HepG2 (cell line): Measurements from ENCODE around the gene CYP27B1. TPM values are rescaled to one million over a fixed set of nuclear protein-coding genes. Genes with fewer than 3 reads are reported as not detected.

ENCODE experiments used
- ATF3 ChIP-seq: sonication (generic); formaldehyde crosslinking; IDR thresholded peaks from 2 replicates; pipeline ENCODE4 v1.4.0; 2020; ENCODE audit warnings: missing genetic modification reagents
- ATF5 ChIP-seq: sonication (generic); formaldehyde crosslinking; IDR thresholded peaks from 2 replicates; pipeline ENCODE4 v1.4.0; 2020; ENCODE audit warnings: mild to moderate bottlenecking, low read depth, missing genetic modification reagents
- CREB3 ChIP-seq: sonication (generic); formaldehyde crosslinking; IDR thresholded peaks from 2 replicates; pipeline ENCODE4 v1.5.0; 2020; ENCODE audit warnings: missing genetic modification reagents
- E2F1 ChIP-seq: sonication (generic); formaldehyde crosslinking; IDR thresholded peaks from 2 replicates; pipeline ENCODE4 v1.5.0; 2020; ENCODE audit warnings: missing genetic modification reagents
- GATA4 ChIP-seq: sonication (generic); IDR thresholded peaks from 2 replicates; pipeline ENCODE4 v1.6.1; 2016; ENCODE audit warnings: antibody characterized with exemption, low read depth, borderline replicate concordance
- HNF1B ChIP-seq: sonication (generic); formaldehyde crosslinking; IDR thresholded peaks from 2 replicates; pipeline ENCODE4 v1.5.1; 2020; ENCODE audit warnings: mild to moderate bottlenecking, moderate library complexity, missing genetic modification reagents
- KAT7 ChIP-seq: IDR thresholded peaks from 2 replicates; pipeline ENCODE4 v1.6.1; 2018; ENCODE audit warnings: borderline replicate concordance, missing compliant biosample characterization
- MEF2D ChIP-seq: sonication (generic); formaldehyde crosslinking; IDR thresholded peaks from 2 replicates; pipeline ENCODE4 v1.5.1; 2020; ENCODE audit warnings: mild to moderate bottlenecking, missing genetic modification reagents
- MTF2 ChIP-seq: sonication (generic); formaldehyde crosslinking; IDR thresholded peaks from 2 replicates; pipeline ENCODE4 v1.5.0; 2020; ENCODE audit warnings: missing genetic modification reagents, borderline replicate concordance
- MXD4 ChIP-seq: IDR thresholded peaks from 2 replicates; pipeline ENCODE4 v1.6.1; 2016; ENCODE audit warnings: mild to moderate bottlenecking, missing biosample characterization, missing genetic modification reagents
- NR2F1 ChIP-seq, 2 experiments: fragments of 450-650 bp in 1 of 2; formaldehyde crosslinking in 1 of 2; IDR thresholded peaks; 2 replicates each; pipeline versions ENCODE4 v1.5.0 to v1.6.1; 2016 to 2020; ENCODE audit warnings: mild to moderate bottlenecking in 1 of 2, missing compliant biosample characterization in 1 of 2, missing genetic modification reagents in 1 of 2, moderate library complexity in 1 of 2
- PHF20 ChIP-seq: sonication (generic); formaldehyde crosslinking; IDR thresholded peaks from 2 replicates; pipeline ENCODE4 v1.5.0; 2020; ENCODE audit warnings: mild to moderate bottlenecking, missing genetic modification reagents
- RFX3 ChIP-seq: IDR thresholded peaks from 2 replicates; pipeline ENCODE4 v1.6.1; 2016; ENCODE audit warnings: missing biosample characterization, missing genetic modification reagents
- TBL1XR1 ChIP-seq: fragments of 150-350 bp; IDR thresholded peaks from 2 replicates; pipeline ENCODE4 v1.6.1; 2014; ENCODE audit warnings: borderline replicate concordance, low read length; ENCODE audit not compliant: partially characterized antibody
- TRAFD1 ChIP-seq: sonication (generic); formaldehyde crosslinking; IDR thresholded peaks from 2 replicates; pipeline ENCODE4 v1.5.1; 2020; ENCODE audit warnings: missing genetic modification reagents, mild to moderate bottlenecking, borderline replicate concordance
- ZFAT ChIP-seq: sonication (generic); formaldehyde crosslinking; conservative IDR thresholded peaks from 2 replicates; pipeline ENCODE4 v1.8.1; 2023; ENCODE audit warnings: missing genetic modification reagents, inconsistent platforms
- ZFP62 ChIP-seq: sonication (generic); formaldehyde crosslinking; IDR thresholded peaks from 2 replicates; pipeline ENCODE4 v1.4.0; 2020; ENCODE audit warnings: missing genetic modification reagents
- ZNF430 ChIP-seq: sonication (generic); formaldehyde crosslinking; IDR thresholded peaks from 2 replicates; pipeline ENCODE4 v1.9.0; 2021; ENCODE audit warnings: mild to moderate bottlenecking, missing genetic modification reagents
- ZNF589 ChIP-seq: sonication (generic); formaldehyde crosslinking; conservative IDR thresholded peaks from 2 replicates; pipeline ENCODE4 v1.8.0; 2022; ENCODE audit warnings: mild to moderate bottlenecking, moderate library complexity, missing genetic modification reagents
- ZNF597 ChIP-seq: sonication (generic); formaldehyde crosslinking; IDR thresholded peaks from 2 replicates; pipeline ENCODE4 v1.5.0; 2020; ENCODE audit warnings: missing genetic modification reagents
- ZNF598 ChIP-seq: sonication (generic); formaldehyde crosslinking; IDR thresholded peaks from 2 replicates; pipeline ENCODE4 v1.5.1; 2020; ENCODE audit warnings: mild to moderate bottlenecking, missing genetic modification reagents, borderline replicate concordance
- ZNF878 ChIP-seq: sonication (generic); formaldehyde crosslinking; IDR thresholded peaks from 2 replicates; pipeline ENCODE4 v1.8.1; 2023; ENCODE audit warnings: mild to moderate bottlenecking, missing genetic modification reagents, moderate library complexity
- polyA plus RNA-seq, 8 experiments: library from polyadenylated mRNA; depleted of rRNA in 3 of 8; stranded (reverse) in 7 of 8; unstranded in 1 of 8; fragments of >200 nt; fragmentation: Illumina TruSeq in 4 of 8; extraction: Trizol in 4 of 8; gene quantifications; 2 replicates each; pipeline versions ENCODE4 v1.2.1 to v1.2.3, GENCODE V29; 2011 to 2016; ENCODE audit warnings: low read depth in 4 of 8, missing spikeins in 1 of 8, mixed read lengths in 1 of 8; ENCODE audit not compliant: insufficient read depth in 1 of 8
- total RNA-seq, 5 experiments: library from RNA; depleted of rRNA; stranded (reverse); fragments of >200 nt; fragmentation: Illumina TruSeq; extraction: Trizol; gene quantifications; 2 replicates each; pipeline ENCODE4 v1.2.3, GENCODE V29; 2016; ENCODE audit warnings: low read depth in 1 of 5

The CYP27B1 gene
- total and polyA plus RNA-seq, 2 of the 13 experiments (the other 11 are each of a cell fraction or from before 2014, with no cell fraction given) = 2.3 to 3.0 TPM

GRCh38 chr12:57771873-57772428, 5.1 kb upstream of the CYP27B1 start, which contains the start of gene METTL1 (continued):
- TF ChIP-seq MEF2D (CRISPR knock-in tag) = peak; percentile 58
- peak; percentile 47; the same call in 1 of the 2 replicates for TF ChIP-seq GATA4
- TF ChIP-seq ZFP62 (CRISPR knock-in tag) = no peak
- TF ChIP-seq HNF1B = peak; percentile 94
- TF ChIP-seq ZNF597 (CRISPR knock-in tag) = no peak
- TF ChIP-seq ATF5 (CRISPR knock-in tag) = no peak
- no peak; the same call in 1 of the 2 replicates for TF ChIP-seq TRAFD1 (CRISPR knock-in tag)
- no peak for TF ChIP-seq CREB3
- TF ChIP-seq PHF20 (CRISPR knock-in tag) = peak; percentile 92
- TF ChIP-seq KAT7 = no peak
- TF ChIP-seq ZNF878 (CRISPR knock-in tag) = peak; percentile 75; the same call in 1 of the 2 replicates
- no peak for TF ChIP-seq TBL1XR1
- 0 out of 2 replicates have a peak, but pooled peaks have one; percentile 47 for TF ChIP-seq MTF2 (CRISPR knock-in tag)
- TF ChIP-seq ZNF430 = 0 out of 2 replicates have a peak, but pooled peaks have one; percentile 85
- peak; percentile 88; the same call in 1 of the 2 replicates for TF ChIP-seq ZNF598 (CRISPR knock-in tag)
- peak; percentile 60; the same call in 1 of the 2 replicates for TF ChIP-seq ZNF589 (CRISPR knock-in tag)
- peak; percentile 100 for TF ChIP-seq MXD4 (CRISPR knock-in tag)
- peak; percentile 59; the same call in 1 of the 2 replicates for TF ChIP-seq ATF3
- peak in 1 of 2 experiments; percentile 8; a peak in 1 of 4 replicates for TF ChIP-seq NR2F1 (CRISPR knock-in tag; IDR thresholded peaks at IDR 0.05)
- TF ChIP-seq RFX3 = no peak
- TF ChIP-seq E2F1 (CRISPR knock-in tag) = no peak
- no peak for TF ChIP-seq ZFAT
